ENCODE measurements around the gene RNF144A. TPM values are rescaled to one million over a fixed set of nuclear protein-coding genes. Genes with fewer than 3 reads are reported as not detected.
"Not testable (repeated sequence)": the region's sequence is repeated elsewhere in the genome, so short reads cannot be mapped to it uniquely, and the experiment has no call there.

Gene RNF144A
- total and polyA plus RNA-seq, 10 donors = 3.8 to 86.6 (median 50.9) TPM

DNA sequence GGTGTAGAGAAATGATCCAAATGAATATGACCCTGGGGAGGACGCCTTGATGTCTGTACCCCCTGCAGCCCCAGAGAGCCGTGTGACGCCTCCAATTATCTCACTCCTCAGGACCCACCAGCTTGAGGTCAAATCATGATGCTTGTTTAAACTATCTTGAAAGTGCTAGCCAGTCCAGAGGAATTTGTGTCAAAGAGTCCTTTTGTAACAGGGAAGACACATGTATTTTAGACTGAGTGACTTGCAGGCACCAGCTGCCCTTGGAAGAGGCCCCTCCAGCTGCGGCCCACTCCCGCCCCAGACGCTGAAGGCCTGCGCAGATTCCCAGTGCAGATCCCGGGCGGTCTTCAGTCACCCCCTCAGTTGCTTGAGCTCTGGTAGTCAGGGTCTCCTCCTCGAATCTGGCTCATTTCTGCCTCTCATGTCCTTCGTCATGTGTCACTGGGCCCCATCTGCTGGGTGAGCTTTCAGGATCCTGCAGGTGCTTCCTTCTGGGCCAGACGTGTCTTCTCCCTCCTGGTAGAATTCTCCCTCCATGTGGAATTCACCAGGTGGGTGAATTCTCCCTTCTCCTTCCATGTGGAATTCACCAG, 77.4 kb downstream of the RNF144A start:
- no peaks in the 10 kb centered on the region for H3K27me3 ChIP-seq (replicated peaks in 1 of 7)
- intact Hi-C loops (cut with DNase I; ENCODE audit: low total_unique reads) = no loop called here
- H3K27ac ChIP-seq = peak overlapping the region; percentile 42 to 78 (median 69)
- H3K9me3 ChIP-seq = peaks cover 0 to 5% (median 0%) of the 10 kb centered on the region in 8 donors
- no peak for DNase-seq
- TF ChIP-seq, protein P1, sequence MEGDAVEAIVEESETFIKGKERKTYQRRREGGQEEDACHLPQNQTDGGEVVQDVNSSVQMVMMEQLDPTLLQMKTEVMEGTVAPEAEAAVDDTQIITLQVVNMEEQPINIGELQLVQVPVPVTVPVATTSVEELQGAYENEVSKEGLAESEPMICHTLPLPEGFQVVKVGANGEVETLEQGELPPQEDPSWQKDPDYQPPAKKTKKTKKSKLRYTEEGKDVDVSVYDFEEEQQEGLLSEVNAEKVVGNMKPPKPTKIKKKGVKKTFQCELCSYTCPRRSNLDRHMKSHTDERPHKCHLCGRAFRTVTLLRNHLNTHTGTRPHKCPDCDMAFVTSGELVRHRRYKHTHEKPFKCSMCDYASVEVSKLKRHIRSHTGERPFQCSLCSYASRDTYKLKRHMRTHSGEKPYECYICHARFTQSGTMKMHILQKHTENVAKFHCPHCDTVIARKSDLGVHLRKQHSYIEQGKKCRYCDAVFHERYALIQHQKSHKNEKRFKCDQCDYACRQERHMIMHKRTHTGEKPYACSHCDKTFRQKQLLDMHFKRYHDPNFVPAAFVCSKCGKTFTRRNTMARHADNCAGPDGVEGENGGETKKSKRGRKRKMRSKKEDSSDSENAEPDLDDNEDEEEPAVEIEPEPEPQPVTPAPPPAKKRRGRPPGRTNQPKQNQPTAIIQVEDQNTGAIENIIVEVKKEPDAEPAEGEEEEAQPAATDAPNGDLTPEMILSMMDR (IDR thresholded peaks at IDR 0.05 in 8 of 11, conservative IDR thresholded peaks at IDR 0.05 in 3 of 11) = no peak
- 73 to 81% (median 79%) methylated on average over 12 of the region's 12 CpGs for WGBS, 5 donors
- H3K4me1 ChIP-seq = peaks cover 23 to 56% (median 41%) of the 10 kb centered on the region in 6 donors
- H3K36me3 ChIP-seq = peaks cover 0 to 49% (median 0%) of the 10 kb centered on the region in 6 donors
- H3K4me3 ChIP-seq = no peak overlapping the region

DNA sequence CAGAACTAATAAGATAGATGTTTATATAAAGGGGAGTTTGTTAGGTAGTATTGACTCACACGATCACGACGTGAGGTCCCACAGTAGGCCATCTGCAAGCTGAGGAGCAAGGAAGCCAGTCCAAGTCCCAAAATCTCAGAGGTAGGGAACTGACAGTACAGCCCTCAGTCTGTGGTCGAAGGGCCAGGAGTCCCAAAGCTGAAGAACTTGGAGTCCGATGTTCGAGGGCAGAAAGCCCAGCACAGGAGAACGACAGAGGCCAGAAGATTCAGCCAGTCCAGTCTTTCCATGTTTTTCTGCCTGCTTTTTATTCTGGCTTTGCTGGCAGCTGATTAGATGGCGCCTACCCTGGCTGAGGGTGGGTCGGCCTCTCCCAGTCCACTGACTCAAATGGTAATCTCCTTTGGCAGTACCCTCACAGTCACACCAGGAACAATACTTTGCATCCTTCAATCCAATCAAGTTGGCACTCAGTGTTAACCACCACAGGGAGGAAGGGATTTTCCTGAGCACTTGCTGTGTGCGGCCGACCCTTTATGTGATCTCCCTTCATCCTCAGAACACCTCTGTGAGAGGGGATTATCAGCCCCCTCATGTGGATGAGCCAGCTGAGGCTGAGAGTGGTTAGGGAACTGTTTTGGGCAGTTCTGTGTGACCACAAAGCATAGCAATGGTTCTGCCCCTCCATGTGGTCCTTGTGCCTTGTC, 78.3 kb downstream of the RNF144A start:
- peak overlapping the region in 5 of 8 donors; percentile 64 to 78 (median 73) for H3K27ac ChIP-seq
- peaks cover 23 to 66% (median 48%) of the 10 kb centered on the region in 6 donors for H3K4me1 ChIP-seq
- no peak overlapping the region for H3K4me3 ChIP-seq
- peaks cover 0 to 5% (median 0%) of the 10 kb centered on the region in 8 donors for H3K9me3 ChIP-seq
- intact Hi-C loops (cut with DNase I; ENCODE audit: low total_unique reads) = no loop called here
- H3K27me3 ChIP-seq (replicated peaks in 1 of 7) = no peaks in the 10 kb centered on the region
- H3K36me3 ChIP-seq = peaks cover 0 to 48% (median 0%) of the 10 kb centered on the region in 6 donors
- no peak for DNase-seq
- 86 to 93% (median 89%) methylated on average over 11 of the region's 11 CpGs for WGBS, 5 donors
- TF ChIP-seq, protein P1 (IDR thresholded peaks at IDR 0.05 in 8 of 11, conservative IDR thresholded peaks at IDR 0.05 in 3 of 11) = no peak
- no peak for TF ChIP-seq POLR2A (IDR thresholded peaks at IDR 0.05)

DNA sequence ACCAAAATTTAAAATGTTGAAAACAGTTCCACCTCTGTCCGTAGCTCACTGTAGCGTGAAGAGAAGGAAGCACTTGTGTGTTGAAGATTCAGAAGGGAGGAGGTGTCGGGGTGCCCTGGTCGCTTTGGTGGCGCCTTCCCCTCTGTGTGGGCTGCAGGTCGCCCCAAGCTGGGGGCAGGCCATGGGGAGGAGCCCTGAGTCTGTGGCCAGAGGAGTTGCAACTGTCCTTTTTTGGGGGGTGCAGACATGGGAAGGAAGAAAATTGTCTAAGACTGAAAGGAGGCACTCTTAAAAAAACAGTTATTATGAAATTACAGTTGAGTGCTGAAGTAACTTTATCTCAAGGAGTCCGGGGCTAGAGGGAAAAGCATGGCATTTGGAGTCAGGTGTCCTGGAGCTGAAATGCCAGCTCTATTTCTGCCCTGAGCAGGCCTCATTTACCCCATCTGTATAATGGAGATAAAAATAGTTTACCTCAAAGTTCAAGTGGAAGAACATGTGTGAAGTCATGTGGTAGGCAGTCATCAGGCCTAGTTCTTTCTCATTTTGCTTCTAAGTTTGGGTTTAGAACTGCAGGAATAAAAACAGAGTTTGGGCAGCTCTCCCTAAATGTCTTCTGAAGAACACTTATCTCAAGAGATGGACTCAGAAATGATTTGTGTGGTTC, 82.1 kb downstream of the RNF144A start:
- Histone ChIP-seq H3K27me3 (replicated peaks in 1 of 7) (no peaks in the 10 kb centered on the region), H3K9me3 (no peaks in the 10 kb centered on the region), H3K27ac (peak overlapping the region; percentile 31 to 70 (median 55)), H3K4me3 (peak overlapping the region in 1 of 8 donors; percentile 16), H3K4me1 (peaks cover 13 to 70% (median 49%) of the 10 kb centered on the region in 6 donors), H3K36me3 (peaks cover 0 to 31% (median 0%) of the 10 kb centered on the region in 6 donors)
- intact Hi-C loops (cut with DNase I; ENCODE audit: low total_unique reads) = no loop called here
- DNase-seq = no peak
- 30 to 55% (median 46%) methylated on average over 7 of the region's 7 CpGs for WGBS, 5 donors
- TF ChIP-seq POLR2A (IDR thresholded peaks at IDR 0.05) (no peak), POLR2AphosphoS5 (IDR thresholded peaks at IDR 0.05) (peak in 1 of 3 donors; percentile 22)

DNA sequence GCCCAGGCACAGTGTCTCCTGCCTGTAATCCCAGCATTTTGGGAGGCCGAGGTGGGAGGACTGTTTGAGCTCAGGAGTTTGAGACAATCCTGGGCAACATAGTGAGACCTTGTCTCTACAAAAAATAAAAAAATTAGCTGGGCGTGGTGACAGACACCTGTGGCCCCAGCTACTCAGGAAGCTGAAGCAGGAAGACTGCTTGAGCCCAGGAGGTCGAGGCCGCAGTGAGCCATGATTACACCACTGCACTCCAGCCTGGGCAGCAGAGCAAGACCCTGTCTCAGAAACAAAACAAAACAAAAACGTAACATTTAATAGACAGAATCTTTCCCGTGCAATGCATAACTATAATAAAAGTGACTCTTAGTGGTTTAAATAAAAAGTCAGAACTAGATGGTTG, 84.2 kb downstream of the RNF144A start:
- H3K9me3 ChIP-seq; H3K4me3 ChIP-seq; H3K27me3 ChIP-seq (replicated peaks in 1 of 7); intact Hi-C loops (cut with DNase I; ENCODE audit: low total_unique reads): not testable (repeated sequence)
- peak overlapping the region in 7 of 8 donors; percentile 0 to 67 (median 24) for H3K27ac ChIP-seq
- peaks cover 0 to 20% (median 1%) of the 10 kb centered on the region in 6 donors for H3K36me3 ChIP-seq
- 46 to 60% (median 54%) methylated on average over 6 of the region's 6 CpGs for whole genome bisulfite sequencing, 5 donors
- peaks cover 10 to 83% (median 55%) of the 10 kb centered on the region in 6 donors for H3K4me1 ChIP-seq
- peak; percentile 71 for DNase-seq
- TF ChIP-seq POLR2AphosphoS5 (IDR thresholded peaks at IDR 0.05) = peak in 2 of 3 donors; percentile 57 to 67

DNA sequence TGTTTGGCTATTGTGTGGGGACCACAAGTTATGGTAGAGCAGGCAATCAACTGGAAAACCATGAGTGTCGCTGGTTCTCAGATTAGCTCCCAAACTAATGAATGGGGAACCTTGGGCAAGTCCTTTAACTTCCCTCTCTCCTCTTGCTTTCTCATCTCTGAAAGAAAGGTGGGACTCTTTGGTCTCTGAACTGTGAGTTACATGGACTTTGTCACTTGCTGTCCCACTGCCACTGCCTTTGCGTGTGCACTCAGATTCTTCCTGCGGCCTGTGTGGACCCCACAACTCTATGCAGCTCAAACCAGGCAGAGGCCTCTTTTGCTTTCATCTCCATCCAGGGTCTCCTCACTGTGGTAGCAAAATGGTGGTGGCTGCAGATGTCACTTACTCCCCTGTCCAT, 86.7 kb downstream of the RNF144A start:
- no peak for DNase-seq
- Histone ChIP-seq H3K27me3 (replicated peaks in 1 of 7) (no peaks in the 10 kb centered on the region), H3K27ac (peak overlapping the region in 6 of 8 donors; percentile 29 to 75 (median 43)), H3K4me1 (peaks cover 22 to 97% (median 70%) of the 10 kb centered on the region in 6 donors), H3K36me3 (peaks cover 0 to 14% (median 1%) of the 10 kb centered on the region in 6 donors), H3K4me3 (no peak overlapping the region), H3K9me3 (no peaks in the 10 kb centered on the region)
- TF ChIP-seq, protein P1 (IDR thresholded peaks at IDR 0.05 in 8 of 11, conservative IDR thresholded peaks at IDR 0.05 in 3 of 11) = no peak
- TF ChIP-seq POLR2A (IDR thresholded peaks at IDR 0.05) (no peak), POLR2AphosphoS5 (IDR thresholded peaks at IDR 0.05) (no peak)
- intact Hi-C loops (cut with DNase I; ENCODE audit: low total_unique reads) = no loop called here
- WGBS, 5 donors = 80 to 94% (median 88%) methylated on average over 3 of the region's 3 CpGs
